HG03025 (cell line): ENCODE data around the gene SGCG.
"Not testable (repeated sequence)": the region's sequence is repeated elsewhere in the genome, so short reads cannot be mapped to it uniquely, and the experiment has no call there.

ENCODE experiments used
- ATAC-seq: cut with Tn5 transposase; IDR thresholded peaks from one replicate; pipeline ENCODE4 v1.9.1; 2021; ENCODE audit warnings: mild to moderate bottlenecking, moderate library complexity; ENCODE audit not compliant: unreplicated experiment, low FRiP score

The SGCG gene

GRCh38 chr13:23180711-23181110, at the start of gene SGCG:
TSS of gene SGCG (plus strand) at chr13:23180979. CDS start at chr13:23203695, 22,716 bp downstream.
- no peak for ATAC-seq

DNA sequence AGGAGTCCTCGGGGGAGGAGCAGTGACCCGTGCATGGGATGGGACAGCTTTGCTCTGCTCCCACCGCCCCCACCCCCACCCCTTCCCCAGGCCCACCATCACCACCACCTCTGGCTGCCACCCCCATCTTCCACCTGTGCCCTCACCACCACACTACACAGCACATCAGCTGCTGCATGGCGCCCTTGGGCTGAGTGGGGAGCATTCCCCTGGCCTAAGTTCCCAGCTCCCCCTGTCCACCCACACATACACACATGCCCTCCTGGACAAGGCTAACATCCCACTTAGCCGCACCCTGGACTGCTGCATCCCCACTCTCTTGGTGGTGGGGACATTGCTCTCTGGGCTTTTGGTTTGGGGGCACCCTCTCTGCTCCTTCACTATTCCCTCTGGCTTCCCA, 46.2 kb upstream of the SGCG start:
- ATAC-seq: no peak

DNA sequence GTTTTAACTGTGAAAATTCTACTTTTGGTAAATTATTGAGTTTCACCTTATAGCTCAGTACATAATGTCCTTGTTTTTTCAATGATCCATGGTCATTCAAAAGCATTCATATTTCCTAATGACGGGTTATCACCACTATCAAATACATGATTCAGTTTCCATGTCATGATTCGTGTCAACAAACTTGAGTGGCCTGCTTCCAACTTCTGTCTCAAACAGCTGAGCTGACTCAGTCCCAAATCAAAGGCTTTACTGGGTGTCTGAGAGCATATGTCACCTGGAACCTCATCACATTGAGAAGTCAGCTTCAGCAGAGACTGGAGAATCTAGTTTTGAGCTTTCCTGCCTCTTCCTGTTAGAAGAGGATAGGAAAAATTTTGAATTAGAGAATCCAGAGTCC, 40.3 kb upstream of the SGCG start:
- ATAC-seq: no peak

GRCh38 chr13:23141964-23142363, 38.8 kb upstream of the SGCG start:
- no peak for ATAC-seq

GRCh38 chr13:23142607-23143006, 38.2 kb upstream of the SGCG start:
- ATAC-seq: not testable (repeated sequence)

GRCh38 chr13:23144431-23144830, 36.3 kb upstream of the SGCG start:
- no peak for ATAC-seq

DNA sequence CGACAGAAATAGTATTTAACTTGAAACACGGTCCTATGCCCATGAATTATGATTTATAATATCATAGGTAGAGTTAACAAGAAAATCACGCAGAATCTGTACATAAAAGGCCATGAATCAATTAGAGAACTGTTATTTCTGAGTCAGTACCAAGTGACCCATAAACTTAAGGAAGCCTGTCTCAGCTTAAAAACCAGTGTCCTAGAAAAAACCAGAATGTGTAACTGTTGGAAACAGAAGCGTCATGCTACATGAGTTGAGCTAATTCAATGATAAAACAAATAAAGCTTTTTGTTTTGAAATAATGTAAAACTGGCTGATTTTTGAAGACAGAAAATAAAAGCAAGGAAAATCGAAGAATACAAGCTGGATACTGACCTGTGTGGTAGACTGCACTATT, 34.8 kb upstream of the SGCG start:
- no peak for ATAC-seq

DNA sequence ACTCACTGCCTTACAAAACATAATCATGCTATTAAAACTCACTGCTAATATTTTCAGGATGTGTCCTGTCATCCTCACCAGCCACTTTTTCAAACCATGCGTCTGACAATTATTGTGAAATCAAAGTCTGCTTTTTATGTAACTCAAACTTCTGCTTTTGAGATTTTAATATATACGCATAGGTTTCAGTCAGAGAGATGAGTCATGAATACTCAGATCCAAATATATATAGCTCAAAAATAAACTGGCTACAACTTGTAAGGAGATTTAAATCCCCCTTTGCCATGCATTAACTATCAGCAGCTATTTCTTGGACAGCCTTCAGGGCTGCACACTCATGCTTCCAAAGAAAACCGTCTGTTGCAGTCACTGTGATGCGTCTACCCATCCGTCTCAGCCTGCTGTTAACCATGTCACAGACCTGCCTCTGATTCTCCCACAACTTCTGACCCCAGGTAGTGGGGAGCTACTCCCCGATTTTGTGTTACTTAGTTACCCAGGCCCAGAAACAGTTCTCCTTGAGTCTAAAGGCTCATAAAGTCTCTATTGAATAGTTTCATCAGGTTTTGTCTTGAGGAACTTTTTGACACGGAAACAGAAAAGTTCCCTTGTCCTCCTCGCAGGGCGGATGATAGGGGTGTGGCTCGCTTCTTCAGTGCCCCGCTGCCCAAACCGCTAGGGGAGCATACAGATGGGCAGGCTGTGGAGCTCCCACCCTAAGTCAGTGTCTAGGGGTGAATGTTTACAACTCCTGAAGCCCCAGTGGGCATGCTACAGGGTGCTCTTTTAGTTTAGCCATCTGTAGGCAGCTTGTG, 33.8 kb upstream of the SGCG start:
- ATAC-seq: no peak

- no peak for ATAC-seq
Measured at GRCh38 chr13:23147827-23148226, 33.0 kb upstream of the SGCG start.

DNA sequence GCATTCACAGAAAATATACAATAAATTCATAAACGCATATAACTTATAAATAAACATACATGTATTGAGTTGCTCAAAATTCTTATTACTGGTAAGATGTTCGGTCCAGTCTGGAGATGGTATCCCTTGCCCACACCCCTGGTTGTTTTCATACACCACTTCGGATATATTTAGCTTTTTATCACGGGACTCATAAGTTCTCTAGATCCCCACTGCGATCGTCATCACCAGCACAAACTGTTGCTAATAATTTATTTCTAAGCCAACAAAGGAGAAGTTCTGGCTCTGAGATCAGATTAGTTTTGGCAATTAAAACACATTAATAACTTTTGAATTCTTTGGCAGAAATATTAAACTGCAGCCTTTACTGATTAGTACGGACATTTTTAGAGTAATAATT, 23.0 kb upstream of the SGCG start:
- no peak for ATAC-seq

DNA sequence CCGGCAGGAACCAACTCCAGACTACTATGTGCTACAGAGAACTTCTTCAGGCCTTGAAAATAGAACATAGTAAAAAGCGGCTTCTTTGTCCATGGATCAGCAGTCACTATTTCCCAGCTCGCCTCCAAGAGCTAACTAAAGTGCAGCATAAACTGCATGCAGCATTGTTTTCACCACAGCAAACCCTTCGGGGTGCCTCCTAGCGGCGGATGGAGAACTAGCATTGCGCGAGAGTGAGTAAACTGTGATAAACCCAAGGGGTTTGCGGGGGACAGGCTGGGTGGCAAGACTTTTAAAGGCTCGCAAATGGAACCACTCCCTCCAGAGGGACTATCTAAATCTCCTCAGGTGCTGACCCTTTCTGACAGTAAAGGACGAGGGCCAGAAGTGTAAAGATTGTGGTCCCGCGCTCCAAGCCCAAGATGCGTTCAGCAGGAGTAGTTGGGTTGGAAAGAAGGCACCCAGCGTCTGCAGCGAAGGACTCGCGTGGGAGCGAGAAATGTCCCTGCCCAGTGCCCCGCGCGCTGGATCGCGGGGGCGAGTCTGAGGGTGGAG, 21.5 kb upstream of the SGCG start:
- ATAC-seq: no peak

GRCh38 chr13:23159760-23160637, 20.8 kb upstream of the SGCG start:
- no peak for ATAC-seq

DNA sequence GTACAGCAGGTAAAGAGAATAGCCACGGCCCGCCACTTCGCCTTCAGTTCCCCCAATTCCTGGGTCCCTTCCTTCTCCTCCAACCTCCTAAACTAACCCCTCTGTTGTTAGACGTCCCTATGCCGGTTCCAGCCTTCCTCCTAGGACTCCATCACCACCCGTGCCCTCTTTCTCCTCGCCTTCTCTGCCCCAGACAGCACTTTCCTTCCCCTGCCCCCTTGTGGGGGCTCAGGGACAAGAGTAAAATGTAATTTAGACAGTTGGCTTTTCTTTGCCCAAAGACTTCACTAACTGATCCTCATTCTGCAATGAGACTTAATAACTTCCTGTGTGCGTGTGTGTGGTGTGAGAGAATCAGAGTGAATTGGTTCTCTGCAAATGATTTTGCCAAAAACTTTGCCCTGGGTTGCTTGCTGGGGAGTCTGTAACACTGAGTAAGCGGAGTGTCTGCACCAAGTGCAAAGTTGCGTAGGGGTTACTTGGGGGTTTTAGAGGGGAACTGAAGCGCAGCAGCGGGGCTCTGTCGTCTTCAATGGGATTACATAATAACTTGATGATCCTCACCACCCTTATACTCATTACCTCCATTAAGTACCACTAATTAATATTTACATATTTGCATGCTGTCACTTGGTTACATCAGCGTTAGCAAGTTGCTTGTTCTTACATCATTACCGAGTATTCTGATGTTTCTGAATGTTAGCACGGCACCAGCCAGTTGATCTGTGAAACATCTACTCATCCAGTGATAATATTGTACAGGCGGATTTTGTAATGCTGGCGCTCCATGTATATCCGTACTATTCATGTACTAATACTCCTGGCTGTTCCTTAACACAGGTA, 19.9 kb upstream of the SGCG start:
- ATAC-seq: no peak

DNA sequence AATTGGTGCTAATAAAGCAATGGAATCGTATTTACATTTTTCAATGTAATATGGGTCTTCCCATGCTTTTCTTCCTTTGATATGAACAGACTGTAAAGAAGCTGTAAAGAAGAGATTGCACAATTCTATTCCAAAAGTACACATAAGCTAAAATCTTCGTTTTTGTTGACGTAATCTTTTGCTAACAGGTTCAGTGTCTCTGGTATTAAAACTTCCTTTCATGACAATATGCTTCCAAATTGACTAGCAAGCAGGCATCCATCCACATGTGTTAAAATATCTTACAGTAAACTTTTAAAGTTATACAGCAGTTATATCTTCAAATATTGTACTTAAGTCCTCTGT, 19.3 kb upstream of the SGCG start:
- no peak for ATAC-seq

DNA sequence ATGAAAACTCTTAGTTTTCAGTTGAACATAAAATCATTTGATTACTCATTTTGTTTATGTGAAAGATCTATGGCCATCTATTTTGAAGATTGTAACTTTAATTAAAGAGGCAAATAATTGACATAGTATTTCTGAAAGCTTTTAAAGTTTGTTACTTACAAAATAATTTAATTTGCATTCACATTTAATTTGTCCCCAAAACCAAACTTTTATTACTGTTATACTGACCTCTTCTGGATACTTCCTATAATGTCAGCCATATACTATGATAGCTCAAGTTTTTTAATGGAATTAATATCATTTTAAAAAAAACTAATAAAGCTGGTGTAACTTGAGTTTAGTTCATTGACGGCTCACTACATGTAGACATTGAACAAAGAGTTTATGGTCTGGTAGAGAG, 4.9 kb upstream of the SGCG start:
- ATAC-seq: no peak

- ATAC-seq: no peak
Measured at GRCh38 chr13:23182142-23182541, 1.4 kb downstream of the SGCG start.

- ATAC-seq: no peak
Measured at GRCh38 chr13:23183292-23183691, 2.5 kb downstream of the SGCG start.

- no peak for ATAC-seq
Measured at GRCh38 chr13:23185542-23185941, 4.8 kb downstream of the SGCG start.

DNA sequence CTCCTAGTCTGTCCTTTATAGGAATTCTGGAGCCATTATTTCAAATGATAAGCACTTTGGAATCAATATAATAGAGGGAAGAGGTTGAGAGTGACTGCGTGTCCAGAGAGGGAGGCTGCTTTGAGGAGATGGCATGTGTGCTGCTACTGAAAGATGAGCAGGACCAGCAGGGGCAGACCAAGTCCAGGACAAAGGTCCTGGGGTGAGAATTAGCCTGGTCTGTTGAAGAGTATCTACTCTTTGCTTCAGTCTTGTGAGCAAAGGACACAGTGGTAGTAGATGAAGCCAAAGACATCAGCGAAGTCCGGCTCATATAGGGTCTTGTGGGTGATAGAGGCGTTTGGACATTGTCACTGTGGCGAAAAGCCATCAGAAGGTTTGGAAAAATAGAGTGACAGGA, 21.1 kb downstream of the SGCG start:
- no peak for ATAC-seq

DNA sequence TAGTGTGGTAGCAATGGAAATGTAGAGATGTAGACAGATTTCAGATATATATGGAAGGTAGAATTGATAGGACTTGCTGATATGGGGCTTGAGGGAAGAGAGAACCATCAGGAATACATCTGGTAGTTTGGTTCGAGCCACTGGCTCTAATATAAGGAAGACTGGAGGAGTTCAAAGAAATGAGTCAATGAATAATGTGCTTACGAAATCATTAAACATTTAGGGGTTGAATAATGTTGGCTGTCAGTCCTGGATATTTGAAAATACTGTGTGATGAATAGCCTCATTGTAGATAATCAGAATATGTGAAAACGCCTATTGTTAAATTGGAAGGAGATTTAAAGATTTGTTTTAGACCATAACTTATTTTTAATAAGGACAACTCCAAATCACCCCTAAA, 21.6 kb downstream of the SGCG start:
- ATAC-seq: no peak

GRCh38 chr13:23203516-23203915, 22.7 kb downstream of the SGCG start:
- no peak for ATAC-seq
